Measurements from ENCODE around the gene CACNB4.

Gene CACNB4

GRCh38 chr2:152088006-152088405, 10.8 kb downstream of the CACNB4 start:
- no peak for DNase-seq (ENCODE audit: low spot score)

GRCh38 chr2:152086231-152086630, 12.6 kb downstream of the CACNB4 start:
- no peak for DNase-seq (ENCODE audit: low spot score)

- DNase-seq (ENCODE audit: low spot score): no peak
Observed at GRCh38 chr2:152084076-152084475, 14.8 kb downstream of the CACNB4 start.

- DNase-seq (ENCODE audit: low spot score): no peak
Observed at GRCh38 chr2:152083202-152083875, 15.5 kb downstream of the CACNB4 start.

GRCh38 chr2:152078662-152079061, 20.2 kb downstream of the CACNB4 start:
- DNase-seq (ENCODE audit: low spot score): no peak

GRCh38 chr2:152078023-152078422, 20.8 kb downstream of the CACNB4 start:
- no peak for DNase-seq (ENCODE audit: low spot score)

GRCh38 chr2:152075461-152076050, 23.3 kb downstream of the CACNB4 start:
- no peak for DNase-seq (ENCODE audit: low spot score)

GRCh38 chr2:152072011-152072410, 26.8 kb downstream of the CACNB4 start:
- DNase-seq (ENCODE audit: low spot score): no peak

GRCh38 chr2:152071518-152071917, 27.3 kb downstream of the CACNB4 start:
- DNase-seq (ENCODE audit: low spot score): no peak

GRCh38 chr2:152071092-152071491, 27.8 kb downstream of the CACNB4 start:
- no peak for DNase-seq (ENCODE audit: low spot score)

- no peak for DNase-seq (ENCODE audit: low spot score)
Observed at GRCh38 chr2:152068226-152068625, 30.6 kb downstream of the CACNB4 start.

GRCh38 chr2:152067823-152068222, 31.0 kb downstream of the CACNB4 start:
- DNase-seq (ENCODE audit: low spot score): no peak

GRCh38 chr2:152065945-152066344, 32.9 kb downstream of the CACNB4 start:
- DNase-seq (ENCODE audit: low spot score): no peak

- no peak for DNase-seq (ENCODE audit: low spot score)
Observed at GRCh38 chr2:152064001-152064400, 34.8 kb downstream of the CACNB4 start.

GRCh38 chr2:152063325-152063924, 35.4 kb downstream of the CACNB4 start:
- DNase-seq (ENCODE audit: low spot score): no peak

GRCh38 chr2:152062125-152063091, 36.4 kb downstream of the CACNB4 start:
- no peak for DNase-seq (ENCODE audit: low spot score)

GRCh38 chr2:152061383-152061782, 37.5 kb downstream of the CACNB4 start:
- DNase-seq (ENCODE audit: low spot score): no peak

- no peak for DNase-seq (ENCODE audit: low spot score)
Observed at GRCh38 chr2:152058655-152059054, 40.2 kb downstream of the CACNB4 start.

- DNase-seq (ENCODE audit: low spot score): no peak
Observed at GRCh38 chr2:152056418-152056817, 42.4 kb downstream of the CACNB4 start.

GRCh38 chr2:152055366-152056108, 43.3 kb downstream of the CACNB4 start:
- DNase-seq (ENCODE audit: low spot score): no peak

GRCh38 chr2:152054593-152054992, 44.3 kb downstream of the CACNB4 start:
- DNase-seq (ENCODE audit: low spot score): no peak

GRCh38 chr2:152051436-152051835, 47.4 kb downstream of the CACNB4 start:
- DNase-seq (ENCODE audit: low spot score): no peak
